AG04449 (cell line): Measurements from ENCODE around the gene MT1E.

Source experiments
- CTCF ChIA-PET: fragments of 350-600 bp; formaldehyde crosslinking; extraction: SDS; loops from one replicate; lab custom pipeline; 2021; ENCODE audit warnings: antibody characterized with exemption; lab: Yijun Ruan, JAX
- POLR2A ChIA-PET: fragments of 400-600, 350-600 bp; formaldehyde crosslinking; extraction: SDS; loops from one replicate; lab custom pipeline; 2020; ENCODE audit warnings: antibody characterized with exemption, inconsistent platforms; lab: Yijun Ruan, JAX
- DNase-seq: peaks from one replicate; pipeline ENCODE4 v3.0.0-alpha.2; 2010; ENCODE audit warnings: low read depth, low spot score
- H3K4me3 ChIP-seq: 2 replicates; pipeline ENCODE4 v1.5.1; 2011; ENCODE audit warnings: low read depth, mild to moderate bottlenecking, control low read depth, low read length
- CTCF ChIP-seq: IDR thresholded peaks from one replicate; pipeline ENCODE4 v1.5.1; 2011; ENCODE audit warnings: mild to moderate bottlenecking, moderate library complexity, low read length, control low read depth, inconsistent platforms; ENCODE audit not compliant: insufficient read depth; ENCODE audit errors: missing control alignments

The MT1E gene

DNA sequence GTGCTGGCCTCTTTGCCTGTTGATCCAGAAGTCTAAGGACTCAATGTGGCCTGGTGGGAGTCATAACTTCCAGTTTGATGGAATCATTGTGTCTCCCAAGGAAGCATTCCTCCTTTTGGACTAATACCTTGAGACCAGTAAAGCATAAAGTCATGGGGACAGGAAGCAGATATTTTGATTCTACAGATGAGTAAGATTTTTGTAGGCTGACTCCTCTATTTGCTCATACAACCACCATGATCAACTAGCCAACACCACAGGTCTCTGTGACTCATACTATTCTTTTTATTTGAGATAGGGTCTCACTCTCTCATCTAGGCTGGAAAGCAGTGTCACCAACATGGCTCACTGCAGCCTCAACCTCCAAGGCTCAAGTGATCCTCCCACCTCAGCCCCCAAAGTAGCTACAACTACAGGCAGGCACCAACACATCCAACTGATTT, 11.0 kb upstream of the MT1E start:
- no peak for DNase-seq
- TF ChIP-seq CTCF: no peak
- POLR2A ChIA-PET: interaction anchor here (17.5 kb wide), 1 partner anchor 12 kb away, joined by 263 read pairs; the partner anchor contains the start of gene MT1E
- CTCF ChIA-PET: no interaction called here
- no peak overlapping the region for H3K4me3 ChIP-seq

- ChIA-PET POLR2A (interaction anchor here (17.5 kb wide), 1 partner anchor 11 kb away, joined by 263 read pairs; the partner anchor contains the start of gene MT1E), CTCF (interaction anchor here (1.0 to 1.4 kb wide), 2 partner anchors 15 to 87 kb away, joined by 3 to 4 read pairs; no protein-coding TSS in a partner anchor)
- no peak overlapping the region for H3K4me3 ChIP-seq
- no peak for DNase-seq
- no peak for TF ChIP-seq CTCF
Observed at GRCh38 chr16:56615353-56615752, 10.2 kb upstream of the MT1E start.

DNA sequence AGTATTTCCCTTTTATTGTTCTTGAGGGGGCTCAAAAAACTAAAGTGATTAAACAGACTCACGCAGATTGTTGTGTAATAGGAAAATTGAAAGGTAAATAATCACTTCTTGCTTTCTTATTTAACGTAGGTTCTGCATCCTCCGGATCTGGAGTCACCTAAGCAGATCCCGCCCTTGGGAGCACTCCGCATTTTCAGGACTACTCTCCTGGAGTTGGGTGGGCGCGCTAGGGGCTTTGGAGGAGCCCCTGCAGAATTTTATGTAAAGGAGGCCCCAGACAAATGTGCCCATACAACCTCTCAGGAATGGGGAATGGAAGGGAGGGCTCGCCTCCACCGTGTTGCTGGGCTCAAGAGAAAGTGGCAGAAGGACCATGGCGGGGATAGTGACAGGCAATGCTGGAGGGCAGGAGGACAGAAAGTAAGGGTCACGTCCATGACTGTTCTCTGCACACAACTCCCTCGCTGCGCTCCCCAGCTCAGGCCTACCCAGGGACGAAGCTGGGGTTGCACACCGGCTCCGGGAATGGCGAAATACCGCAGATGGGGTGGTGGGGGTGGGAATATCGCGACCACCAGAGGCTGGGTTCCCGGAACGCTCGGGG, 8.9 kb upstream of the MT1E start:
- CTCF ChIA-PET: interaction anchor here (1.6 kb wide), 1 partner anchor 9 kb away, joined by 4 read pairs; the partner anchor contains the start of gene MT1E
- POLR2A ChIA-PET: interaction anchor here (1.2 to 17.5 kb wide), 2 partner anchors 8 to 9 kb away, joined by 8 to 263 read pairs; partner anchors contain the start of genes MT1E and MT2A
- DNase-seq: no peak
- H3K4me3 ChIP-seq: peak overlapping the region; percentile 25
- TF ChIP-seq CTCF: no peak

DNA sequence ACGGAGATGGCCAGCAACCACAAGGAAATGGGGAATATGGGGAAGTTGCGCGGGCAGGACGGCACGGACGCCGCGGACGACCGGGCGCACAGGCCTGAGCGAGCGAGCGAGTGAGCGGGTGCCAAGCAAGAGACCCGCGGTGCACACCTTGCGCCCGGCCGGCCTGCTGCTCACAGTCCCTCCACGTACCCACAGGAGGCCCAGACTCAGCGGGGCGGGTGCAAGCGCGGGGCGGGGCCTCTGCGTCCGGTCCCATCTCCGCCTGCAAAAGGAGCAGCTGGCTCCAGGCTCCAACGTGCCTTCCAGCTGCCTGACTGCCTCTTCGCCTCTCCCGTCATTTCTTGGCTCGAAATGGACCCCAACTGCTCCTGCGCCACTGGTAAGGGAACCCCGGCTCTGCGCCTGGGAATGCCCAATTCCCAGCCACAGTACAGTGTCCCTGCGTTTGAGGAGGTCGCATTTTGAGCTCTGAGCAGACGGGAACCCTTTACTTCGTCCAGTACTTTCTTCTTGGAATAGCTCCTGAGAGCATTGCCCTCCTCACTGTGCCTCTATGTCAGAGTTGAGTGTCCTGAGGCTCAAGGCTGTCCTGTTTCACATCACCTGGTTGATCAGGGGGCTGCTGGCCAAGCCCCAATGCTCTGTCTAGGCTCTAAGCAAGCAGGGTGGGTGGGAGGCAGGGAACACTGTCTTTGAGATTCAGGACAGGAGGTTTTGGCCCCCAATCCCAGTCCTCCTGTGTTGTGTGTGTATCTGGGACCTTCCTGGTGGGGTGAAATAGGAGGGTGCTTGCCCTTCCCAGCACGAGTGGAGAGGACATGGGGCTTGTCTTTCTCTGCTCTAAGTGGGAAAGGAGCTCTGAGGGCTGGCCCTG, 8.1 kb upstream of the MT1E start:
- CTCF ChIA-PET: interaction anchor here (1.2 to 1.6 kb wide), 2 partner anchors 8 to 10 kb away, joined by 3 to 4 read pairs; partner anchors contain the start of genes MT1E and MT2A
- DNase-seq: no peak
- TF ChIP-seq CTCF: no peak
- H3K4me3 ChIP-seq: peak overlapping the region; percentile 25
- POLR2A ChIA-PET: interaction anchor here (0.6 to 17.5 kb wide), 4 partner anchors 9 to 316 kb away, joined by 3 to 263 read pairs (median 6); partner anchors contain the start of genes MT1E and MT2A

DNA sequence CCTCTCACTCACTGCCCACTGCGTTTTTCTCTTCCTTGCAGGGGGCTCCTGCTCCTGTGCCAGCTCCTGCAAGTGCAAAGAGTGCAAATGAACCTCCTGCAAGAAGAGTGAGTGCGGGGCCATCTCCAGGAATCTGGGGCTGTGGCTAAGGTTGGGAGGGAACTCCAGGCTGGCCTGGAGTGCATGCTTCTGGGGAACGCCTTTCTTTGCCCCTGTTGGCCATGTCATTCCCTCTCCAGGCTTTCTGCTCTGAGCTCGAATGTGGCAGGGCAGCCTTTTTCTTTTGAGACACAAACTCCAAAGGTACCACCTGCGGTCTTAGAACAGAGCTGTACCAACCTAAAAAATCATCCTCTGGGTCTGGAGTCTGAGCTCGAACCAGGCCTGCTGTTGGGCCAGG, 7.4 kb upstream of the MT1E start:
- H3K4me3 ChIP-seq: no peak overlapping the region
- CTCF ChIA-PET: interaction anchor here (1.2 kb wide), 1 partner anchor 10 kb away, joined by 3 read pairs; the partner anchor contains the start of gene MT2A
- no peak for DNase-seq
- TF ChIP-seq CTCF: no peak
- POLR2A ChIA-PET: interaction anchor here (0.6 to 17.5 kb wide), 3 partner anchors 8 to 317 kb away, joined by 4 to 263 read pairs (median 8); partner anchors contain the start of genes MT1E and MT2A
